Measurements from ENCODE around the gene KCTD11.
A peak's percentile ranks its signal among the peaks of the same experiment; 100 is the strongest.

Gene KCTD11

GRCh38 chr17:7351665-7352502 lies at the start of gene KCTD11:
Gene KCTD11 (plus strand): TSS chr17:7352162.
- DNase-seq: no peak

- no peak for DNase-seq
These were observed 47.8 kb upstream of the KCTD11 start for GRCh38 chr17:7304179-7304578.

- peak; percentile 93 to 94 for DNase-seq
These were observed 44.9 kb upstream of the KCTD11 start, which contains the start of gene EIF5A for GRCh38 chr17:7306911-7307685. Gene EIF5A (plus strand): TSS chr17:7307628. CDS start chr17:7309636, 2,008 bp downstream.

GRCh38 chr17:7307686-7308624 lies 44.0 kb upstream of the KCTD11 start:
- DNase-seq: no peak

- peak in 1 of 2 experiments; percentile 26 for DNase-seq
These were observed 43.1 kb upstream of the KCTD11 start for GRCh38 chr17:7308625-7309433.

- DNase-seq: no peak
These were observed 42.3 kb upstream of the KCTD11 start for GRCh38 chr17:7309628-7310027.

GRCh38 chr17:7311110-7311705 lies 40.8 kb upstream of the KCTD11 start:
- no peak for DNase-seq

- DNase-seq: no peak
These were observed 39.4 kb upstream of the KCTD11 start for GRCh38 chr17:7312432-7313087.

- no peak for DNase-seq
These were observed 38.7 kb upstream of the KCTD11 start for GRCh38 chr17:7313088-7313889.

- DNase-seq: no peak
These were observed 37.9 kb upstream of the KCTD11 start for GRCh38 chr17:7313890-7314718.

- DNase-seq: peak; percentile 6 to 46
These were observed 37.0 kb upstream of the KCTD11 start, which contains the start of gene GPS2 for GRCh38 chr17:7314719-7315569. Gene GPS2 (minus strand): TSS chr17:7315360. CDS start chr17:7315052, 308 bp downstream.

GRCh38 chr17:7315570-7316235 lies 36.3 kb upstream of the KCTD11 start:
- no peak for DNase-seq

- DNase-seq: no peak
These were observed 34.7 kb upstream of the KCTD11 start for GRCh38 chr17:7317161-7317803.

GRCh38 chr17:7318121-7318860 lies 33.7 kb upstream of the KCTD11 start:
- no peak for DNase-seq

GRCh38 chr17:7321466-7321865 lies 30.5 kb upstream of the KCTD11 start:
- no peak for DNase-seq
